Uterus (tissue), 2 donors: ENCODE results near the gene ACTR5.

Experiments
- CTCF ChIP-seq, 4 experiments: fragments of 200-600 bp in 2 of 4; fragments of 450-650 bp in 2 of 4; sonication (generic) in 2 of 4; IDR thresholded peaks; one replicate each; pipeline ENCODE4 v1.5.1; 2016 to 2019; ENCODE audit warnings: antibody characterized with exemption in 4 of 4, mild to moderate bottlenecking in 2 of 4, moderate library complexity in 1 of 4
- POLR2A ChIP-seq, 2 donors: fragments of 450-650 bp; IDR thresholded peaks; one replicate each; pipeline ENCODE4 v1.6.1; 2016; ENCODE audit warnings: antibody characterized with exemption in 2 of 2, mild to moderate bottlenecking in 1 of 2, moderate library complexity in 1 of 2

- TF ChIP-seq CTCF (IDR thresholded peaks at IDR 0.05) (no peak), POLR2A (IDR thresholded peaks at IDR 0.05) (no peak)
Measured at GRCh38 chr20:38766071-38766470, 17.8 kb downstream of the ACTR5 start.
